Naive thymus-derived CD8-positive, alpha-beta T cell (primary cell): ENCODE results near the gene COL10A1. TPM values are rescaled to one million over a fixed set of nuclear protein-coding genes. Genes with fewer than 3 reads are reported as not detected.

ENCODE experiments used
- ATAC-seq, 2 donors: fragments of 150-1000 bp; cut with Tn5 transposase in 1 of 2; sonication (Bioruptor Pico), chemical (Tn5 transposase) in 1 of 2; 1 replicate in 1 of 2; 2 replicates in 1 of 2; pipeline ENCODE4 v1.10.0; 2021; ENCODE audit warnings: mild to moderate bottlenecking in 2 of 2, moderate library complexity in 2 of 2
- POLR2A ChIA-PET: fragments of 350-600 bp; sonication (Branson Sonifier 250); formaldehyde crosslinking; loops from one replicate; lab custom pipeline; 2021; ENCODE audit warnings: antibody characterized with exemption; lab: Charles Lee
- DNase-seq, 10 donors: peaks; one replicate each; pipeline versions ENCODE4 v3.0.0 to v3.0.0-alpha.2; 2020 to 2022
- H3K27ac Mint-ChIP-seq, 10 donors: one replicate each; pipeline ENCODE4 v1.8.0; 2020 to 2022; ENCODE audit warnings: mild to moderate bottlenecking in 10 of 10, mixed read lengths in 10 of 10, moderate library complexity in 4 of 10, inconsistent platforms in 1 of 10
- H3K27me3 Mint-ChIP-seq, 5 donors: one replicate each; pipeline ENCODE4 v1.8.0; 2021 to 2022; ENCODE audit warnings: mixed read lengths in 5 of 5
- H3K36me3 Mint-ChIP-seq, 3 donors: one replicate each; pipeline ENCODE4 v1.8.0; 2020 to 2022; ENCODE audit warnings: mixed read lengths in 3 of 3, mild to moderate bottlenecking in 2 of 3, inconsistent platforms in 1 of 3
- H3K4me1 Mint-ChIP-seq, 4 donors: one replicate each; pipeline ENCODE4 v1.8.0; 2021 to 2022; ENCODE audit warnings: mixed read lengths in 4 of 4
- H3K4me3 Mint-ChIP-seq, 10 donors: one replicate each; pipeline ENCODE4 v1.8.0; 2020 to 2022; ENCODE audit warnings: mild to moderate bottlenecking in 10 of 10, mixed read lengths in 10 of 10, moderate library complexity in 6 of 10, inconsistent platforms in 1 of 10
- H3K9me3 Mint-ChIP-seq, 9 donors: one replicate each; pipeline ENCODE4 v1.8.0; 2020 to 2022; ENCODE audit warnings: mixed read lengths in 9 of 9, mild to moderate bottlenecking in 3 of 9, inconsistent platforms in 1 of 9, moderate library complexity in 1 of 9
- polyA plus RNA-seq, 3 donors: library from polyadenylated mRNA; unstranded; fragments of 300-500 nt; fragmentation: Illumina TruSeq; gene quantifications; one replicate each; pipeline ENCODE4 v1.2.3, GENCODE V29; 2021
- total RNA-seq, 8 experiments: library from RNA in 2 of 8; stranded (reverse) in 2 of 8; gene quantifications; one replicate each; pipeline ENCODE4 v1.2.3 and lab custom pipeline; 2021 to 2026

The COL10A1 gene
- total and polyA plus RNA-seq, 5 experiments from 2014 or later = 0.18 to 0.22 TPM; not detected in 3

GRCh38 chr6:116113386-116113785 lies 12.5 kb downstream of the COL10A1 start:
- Mint-ChIP-seq H3K9me3 (no peaks in the 10 kb centered on the region), H3K27ac (no peak overlapping the region), H3K27me3 (no peaks in the 10 kb centered on the region), H3K4me3 (no peak overlapping the region), H3K4me1 (peaks cover 0 to 13% (median 2%) of the 10 kb centered on the region in 4 donors), H3K36me3 (peaks cover 20 to 86% (median 49%) of the 10 kb centered on the region in 3 donors)
- no peak for DNase-seq
- POLR2A ChIA-PET = interaction anchor here (0.6 kb wide), 1 partner anchor 35 kb away, joined by 3 read pairs; no protein-coding TSS in a partner anchor
- ATAC-seq = no peak

- no peak for ATAC-seq
Observed at GRCh38 chr6:116111552-116112528, 14.1 kb downstream of the COL10A1 start.

GRCh38 chr6:116108836-116109235 lies 17.1 kb downstream of the COL10A1 start:
- ATAC-seq (no peak), DNase-seq (peak in 1 of 10 donors; percentile 53)
- no peaks in the 10 kb centered on the region for H3K27me3 Mint-ChIP-seq
- no peak overlapping the region for H3K4me3 Mint-ChIP-seq
- H3K4me1 Mint-ChIP-seq = peaks cover 18 to 36% (median 26%) of the 10 kb centered on the region in 4 donors
- H3K27ac Mint-ChIP-seq = no peak overlapping the region
- POLR2A ChIA-PET = no interaction called here
- H3K9me3 Mint-ChIP-seq = no peaks in the 10 kb centered on the region
- peaks cover 20 to 76% (median 43%) of the 10 kb centered on the region in 3 donors for H3K36me3 Mint-ChIP-seq

More at GRCh38 chr6:116111552-116112528, 14.1 kb downstream of the COL10A1 start:
- Mint-ChIP-seq H3K27ac (peak overlapping the region in 3 of 10 donors; percentile 15 to 52 (median 50)), H3K27me3 (no peaks in the 10 kb centered on the region), H3K9me3 (no peaks in the 10 kb centered on the region), H3K36me3 (peaks cover 20 to 88% (median 53%) of the 10 kb centered on the region in 3 donors), H3K4me1 (peaks cover 0 to 13% (median 3%) of the 10 kb centered on the region in 4 donors), H3K4me3 (no peak overlapping the region)
- DNase-seq = no peak
- POLR2A ChIA-PET = interaction anchor here (1.4 kb wide), 1 partner anchor 11 kb away, joined by 5 read pairs; the partner anchor contains the start of gene NT5DC1

- DNase-seq = no peak
- POLR2A ChIA-PET = no interaction called here
- no peak for ATAC-seq
- Mint-ChIP-seq H3K4me1 (peaks cover 31 to 63% (median 52%) of the 10 kb centered on the region in 4 donors), H3K27ac (no peak overlapping the region), H3K9me3 (no peaks in the 10 kb centered on the region), H3K27me3 (no peaks in the 10 kb centered on the region), H3K36me3 (peaks cover 16 to 49% (median 23%) of the 10 kb centered on the region in 3 donors), H3K4me3 (peak overlapping the region in 2 of 10 donors; percentile 5 to 44)
Observed at GRCh38 chr6:116106146-116106545, 19.8 kb downstream of the COL10A1 start.

- H3K4me1 Mint-ChIP-seq = peaks cover 31 to 63% (median 56%) of the 10 kb centered on the region in 4 donors
- POLR2A ChIA-PET = no interaction called here
Observed at GRCh38 chr6:116105247-116105646, 20.7 kb downstream of the COL10A1 start.

GRCh38 chr6:116104636-116105035 lies 21.3 kb downstream of the COL10A1 start:
- Mint-ChIP-seq H3K27ac (peak overlapping the region in 2 of 10 donors; percentile 19 to 60), H3K36me3 (peaks cover 9 to 34% (median 14%) of the 10 kb centered on the region in 3 donors), H3K9me3 (no peaks in the 10 kb centered on the region), H3K4me3 (peak overlapping the region in 6 of 10 donors; percentile 28 to 60 (median 43)), H3K4me1 (peaks cover 31 to 67% (median 60%) of the 10 kb centered on the region in 4 donors), H3K27me3 (no peaks in the 10 kb centered on the region)
- POLR2A ChIA-PET = no interaction called here
- no peak for ATAC-seq
- no peak for DNase-seq

More at GRCh38 chr6:116105247-116105646, 20.7 kb downstream of the COL10A1 start:
- H3K4me3 Mint-ChIP-seq = peak overlapping the region in 8 of 10 donors; percentile 6 to 51 (median 32)
- H3K27ac Mint-ChIP-seq = peak overlapping the region in 4 of 10 donors; percentile 19 to 78 (median 58)
- no peak for ATAC-seq
- no peaks in the 10 kb centered on the region for H3K27me3 Mint-ChIP-seq
- H3K9me3 Mint-ChIP-seq = no peaks in the 10 kb centered on the region
- DNase-seq = no peak
- H3K36me3 Mint-ChIP-seq = peaks cover 11 to 40% (median 16%) of the 10 kb centered on the region in 3 donors

- Mint-ChIP-seq H3K27ac (peak overlapping the region in 2 of 10 donors; percentile 74 to 78), H3K4me3 (peak overlapping the region in 9 of 10 donors; percentile 0 to 99 (median 50)), H3K9me3 (no peaks in the 10 kb centered on the region), H3K36me3 (peaks cover 0 to 18% (median 2%) of the 10 kb centered on the region in 3 donors), H3K4me1 (peaks cover 30 to 71% (median 60%) of the 10 kb centered on the region in 4 donors), H3K27me3 (no peaks in the 10 kb centered on the region)
- POLR2A ChIA-PET = no interaction called here
- no peak for DNase-seq
- ATAC-seq = no peak
Observed at GRCh38 chr6:116102873-116103272, 23.1 kb downstream of the COL10A1 start.

- peaks cover 0 to 9% (median 0%) of the 10 kb centered on the region in 3 donors for H3K36me3 Mint-ChIP-seq
- H3K4me1 Mint-ChIP-seq = peaks cover 28 to 71% (median 60%) of the 10 kb centered on the region in 4 donors
- ATAC-seq = no peak
- H3K27ac Mint-ChIP-seq = peak overlapping the region in 9 of 10 donors; percentile 86 to 96 (median 93)
- H3K4me3 Mint-ChIP-seq = peak overlapping the region; percentile 90 to 99 (median 96)
- POLR2A ChIA-PET = interaction anchor here (1.3 to 2.3 kb wide), 2 partner anchors 152 to 178 kb away, joined by 3 to 24 read pairs; partner anchors contain the start of genes TSPYL1 and TSPYL4
- peaks cover 0 to 1% (median 0%) of the 10 kb centered on the region in 9 donors for H3K9me3 Mint-ChIP-seq
- DNase-seq = no peak
- no peaks in the 10 kb centered on the region for H3K27me3 Mint-ChIP-seq
Observed at GRCh38 chr6:116101790-116102189, 24.1 kb downstream of the COL10A1 start.

- ATAC-seq (peak; percentile 5 to 9), DNase-seq (no peak)
- Mint-ChIP-seq H3K4me1 (peaks cover 28 to 69% (median 60%) of the 10 kb centered on the region in 4 donors), H3K36me3 (peaks cover 0 to 7% (median 0%) of the 10 kb centered on the region in 3 donors), H3K27ac (peak overlapping the region; percentile 86 to 96 (median 92)), H3K27me3 (no peaks in the 10 kb centered on the region), H3K4me3 (peak overlapping the region; percentile 90 to 99 (median 96)), H3K9me3 (peaks cover 0 to 5% (median 0%) of the 10 kb centered on the region in 9 donors)
- POLR2A ChIA-PET = interaction anchor here (0.9 to 2.3 kb wide), 4 partner anchors 10 to 470 kb away, joined by 3 to 24 read pairs (median 5); partner anchors contain the start of genes TSPYL1 and TSPYL4
Observed at GRCh38 chr6:116101302-116101718, 24.6 kb downstream of the COL10A1 start.

- peaks cover 22 to 63% (median 55%) of the 10 kb centered on the region in 4 donors for H3K4me1 Mint-ChIP-seq
Observed at GRCh38 chr6:116100419-116101301, 25.3 kb downstream of the COL10A1 start, which contains the start of gene NT5DC1. Gene NT5DC1, plus strand, starts transcription at chr6:116100853. Its CDS starts 78 bp downstream, at chr6:116100931.

GRCh38 chr6:116099036-116099435 lies 26.9 kb downstream of the COL10A1 start:
- no peaks in the 10 kb centered on the region for H3K27me3 Mint-ChIP-seq
- peaks cover 14 to 46% (median 39%) of the 10 kb centered on the region in 4 donors for H3K4me1 Mint-ChIP-seq
- H3K27ac Mint-ChIP-seq = no peak overlapping the region
- POLR2A ChIA-PET = no interaction called here
- no peak for DNase-seq
- peaks cover 0 to 7% (median 0%) of the 10 kb centered on the region in 3 donors for H3K36me3 Mint-ChIP-seq
- peak overlapping the region in 1 of 10 donors; percentile 93 for H3K4me3 Mint-ChIP-seq
- ATAC-seq = no peak
- peaks cover 0 to 15% (median 5%) of the 10 kb centered on the region in 9 donors for H3K9me3 Mint-ChIP-seq

More at GRCh38 chr6:116100419-116101301, 25.3 kb downstream of the COL10A1 start, which contains the start of gene NT5DC1:
- Mint-ChIP-seq H3K36me3 (peaks cover 0 to 5% (median 2%) of the 10 kb centered on the region in 3 donors), H3K4me3 (peak within 1 kb of the TSS; percentile 90 to 99 (median 96)), H3K9me3 (peaks cover 0 to 12% (median 4%) of the 10 kb centered on the region in 9 donors), H3K27me3 (no peaks in the 10 kb centered on the region), H3K27ac (peak within 1 kb of the TSS; percentile 87 to 96 (median 94))
- POLR2A ChIA-PET = interaction anchor here (0.7 to 2.3 kb wide), 7 partner anchors 11 to 580 kb away, joined by 3 to 24 read pairs (median 5); partner anchors contain the start of genes KPNA5, TSPYL1 and TSPYL4
- peak; percentile 73 to 89 (median 82) for DNase-seq
- ATAC-seq = peak; percentile 90
